Measurements from ENCODE around the gene GZMB.
"Not testable (repeated sequence)": the region's sequence is repeated elsewhere in the genome, so short reads cannot be mapped to it uniquely, and the experiment has no call there.

GZMB gene, protein sequence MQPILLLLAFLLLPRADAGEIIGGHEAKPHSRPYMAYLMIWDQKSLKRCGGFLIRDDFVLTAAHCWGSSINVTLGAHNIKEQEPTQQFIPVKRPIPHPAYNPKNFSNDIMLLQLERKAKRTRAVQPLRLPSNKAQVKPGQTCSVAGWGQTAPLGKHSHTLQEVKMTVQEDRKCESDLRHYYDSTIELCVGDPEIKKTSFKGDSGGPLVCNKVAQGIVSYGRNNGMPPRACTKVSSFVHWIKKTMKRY

DNA sequence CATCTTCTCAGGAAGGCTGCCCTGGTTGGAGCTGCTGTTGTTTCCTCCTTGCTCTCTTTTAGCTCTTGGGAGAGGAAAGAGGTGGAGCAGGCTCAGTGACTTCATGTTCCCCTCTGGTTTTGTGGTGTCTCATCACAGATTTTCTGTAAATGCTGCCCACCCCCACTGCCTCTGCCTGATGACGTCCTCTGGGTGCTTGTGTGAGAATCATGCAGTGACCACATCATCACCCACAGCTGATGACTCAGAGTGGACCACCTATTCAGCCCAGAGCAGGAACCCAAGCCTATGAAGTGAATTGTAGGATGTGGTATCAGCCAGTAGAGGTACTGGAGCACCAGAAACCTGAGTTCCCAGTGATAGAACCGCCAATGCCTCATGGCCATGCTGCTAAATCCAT lies at the start of gene GZMB:
GZMB (minus strand) TSS at position 33 of the 400 bp plus-strand sequence; CDS start at position 3, 30 bp downstream.
- DNase-seq, result peak; percentile 81

DNA sequence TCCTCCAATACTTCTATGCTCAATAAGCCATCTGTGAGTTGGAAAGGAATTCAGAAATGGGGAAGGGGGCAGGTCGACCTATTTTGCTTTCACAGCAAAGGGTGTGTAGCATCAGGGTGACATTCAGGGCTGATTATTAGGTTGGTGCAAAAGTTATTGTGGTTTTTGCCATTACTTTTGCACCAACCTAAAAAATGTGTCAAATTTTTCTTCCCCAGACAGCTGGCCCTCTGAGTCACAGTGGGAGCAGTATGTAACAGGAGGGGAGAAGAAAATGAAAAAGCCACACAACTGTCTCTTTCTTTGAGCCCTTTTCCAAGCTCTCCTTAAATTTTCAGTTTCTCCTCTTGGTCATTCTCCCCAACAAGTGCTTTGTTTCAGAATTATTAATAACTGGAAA lies 47.1 kb upstream of the GZMB start:
- DNase-seq, result no peak

DNA sequence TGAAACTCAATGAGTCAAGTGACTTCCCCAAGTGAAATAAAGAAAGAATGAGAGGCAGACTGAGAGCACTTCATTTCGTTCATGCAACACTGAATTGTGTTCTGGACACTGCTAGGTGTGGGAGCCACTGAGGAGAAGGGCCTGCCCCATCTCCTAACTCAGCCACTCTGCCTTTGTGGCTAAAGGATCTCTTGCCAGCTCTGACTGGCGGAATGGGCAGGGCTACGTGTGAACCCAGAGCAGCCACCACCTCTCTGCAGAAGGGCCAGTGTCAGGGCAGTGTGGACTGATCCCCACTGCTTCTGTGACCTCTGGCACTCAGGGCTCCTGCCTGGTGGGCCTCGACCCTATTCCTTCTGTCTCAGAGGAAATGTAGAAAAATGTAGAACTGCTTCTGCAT lies 46.5 kb upstream of the GZMB start:
- DNase-seq, result no peak

DNA sequence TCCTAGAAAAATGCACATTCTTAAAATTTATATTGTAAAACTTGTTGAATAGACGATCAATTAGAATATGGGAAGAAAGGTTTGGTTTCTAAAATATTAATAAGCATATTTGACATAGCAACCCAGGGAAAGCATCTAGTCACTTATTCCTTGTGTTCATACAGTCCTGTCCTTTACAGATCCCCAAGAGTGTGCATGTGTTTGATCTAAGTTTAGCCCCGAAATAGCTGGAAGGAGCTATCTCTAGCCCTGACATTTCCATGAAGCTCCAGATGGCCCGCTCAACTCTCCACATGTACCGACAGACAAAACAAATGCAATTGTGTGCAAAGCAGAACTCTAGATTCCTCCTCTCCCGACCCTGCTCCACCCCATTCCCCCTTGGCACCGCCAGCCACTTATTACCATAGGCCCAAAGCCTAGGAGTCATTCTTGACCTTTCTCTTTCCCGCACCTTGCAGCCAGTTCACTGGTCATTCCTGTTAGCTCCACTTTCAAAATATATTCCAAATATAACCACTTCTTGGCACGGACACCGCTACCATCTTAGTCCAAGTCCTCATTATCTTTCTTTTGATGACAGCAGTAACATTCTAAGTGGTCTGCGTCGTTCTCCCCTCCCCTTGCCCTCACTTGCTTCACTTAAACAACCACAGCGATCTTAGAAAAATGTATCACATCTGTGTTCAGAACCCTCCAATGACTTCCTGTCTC lies 45.4 kb upstream of the GZMB start:
- DNase-seq, result peak; percentile 38

DNA sequence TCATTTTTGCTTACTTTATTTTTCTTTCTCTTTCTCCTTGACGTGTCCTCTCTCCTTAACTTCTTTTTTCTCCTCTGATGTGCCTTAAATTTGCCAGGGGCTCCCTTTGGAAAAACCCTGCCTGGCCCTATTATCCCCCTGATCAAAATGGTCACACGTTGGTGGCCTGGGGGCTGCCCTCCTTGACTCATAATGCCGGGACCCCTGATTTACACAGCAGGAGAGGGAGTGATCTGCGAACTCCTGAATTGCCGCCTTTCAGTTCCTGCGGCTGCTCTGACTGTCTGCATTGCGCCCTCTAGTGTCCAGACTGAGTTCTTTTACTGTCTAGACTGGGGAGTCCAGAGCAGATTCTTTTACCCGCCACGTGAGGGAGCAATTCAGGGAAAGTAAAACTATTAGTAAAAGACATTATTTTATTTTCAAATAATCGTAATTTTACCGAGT lies 44.8 kb upstream of the GZMB start:
- peak; percentile 91 for DNase-seq

DNA sequence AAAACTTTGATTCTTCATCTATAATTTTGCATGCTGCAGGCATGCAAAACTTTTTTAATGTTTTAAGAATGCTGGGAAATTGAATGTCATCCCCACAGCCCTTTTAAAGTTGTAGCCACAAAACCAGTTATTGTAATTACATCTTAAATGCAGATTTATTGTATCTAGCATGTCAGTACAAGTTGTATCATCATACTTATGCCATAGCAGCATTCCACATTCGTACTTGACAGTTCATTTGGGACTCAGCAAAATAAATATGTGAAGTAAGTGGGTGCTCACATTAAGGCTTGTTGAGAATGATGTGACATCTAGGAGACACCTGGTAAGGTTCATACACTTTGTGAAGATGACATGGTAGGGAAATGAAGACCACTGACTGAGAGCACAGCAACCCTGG lies 44.0 kb upstream of the GZMB start:
- DNase-seq, result no peak

DNA sequence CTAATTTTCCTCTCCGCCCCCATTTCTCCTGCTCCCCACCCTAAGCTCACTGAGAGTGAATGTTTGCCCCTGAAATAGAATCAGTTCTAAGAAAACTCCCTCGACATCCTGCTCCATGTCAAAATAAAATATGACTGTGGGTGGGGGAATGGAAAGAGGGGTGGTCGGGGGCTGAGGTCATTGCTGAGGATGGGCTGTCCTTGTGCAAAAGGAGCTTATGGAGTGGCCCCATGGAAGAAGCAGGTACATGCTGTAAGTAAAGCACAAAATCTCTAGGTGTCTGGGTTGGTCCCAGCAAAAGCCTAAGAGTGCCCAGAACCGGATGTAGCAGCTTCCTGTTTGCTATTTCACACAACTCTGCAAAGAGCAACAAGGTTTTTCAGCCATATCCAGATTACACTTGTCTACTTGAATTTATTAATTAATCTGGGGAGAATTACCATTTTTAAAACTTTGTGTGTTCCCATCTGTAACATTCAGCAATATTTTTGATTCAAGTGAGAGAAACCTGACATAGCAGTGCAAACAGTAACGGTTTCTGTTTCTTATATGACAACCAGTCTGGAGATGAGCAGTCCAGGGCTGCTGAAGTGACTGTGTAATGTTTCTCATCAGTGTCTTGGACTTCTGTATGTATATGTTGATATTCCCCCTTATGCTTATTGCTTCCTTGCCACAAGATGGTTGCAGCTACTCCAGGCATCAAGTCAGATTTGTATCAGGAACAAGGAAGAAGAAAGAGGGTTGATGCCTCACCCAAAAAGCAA lies 40.4 kb upstream of the GZMB start:
- DNase-seq, result peak; percentile 65

DNA sequence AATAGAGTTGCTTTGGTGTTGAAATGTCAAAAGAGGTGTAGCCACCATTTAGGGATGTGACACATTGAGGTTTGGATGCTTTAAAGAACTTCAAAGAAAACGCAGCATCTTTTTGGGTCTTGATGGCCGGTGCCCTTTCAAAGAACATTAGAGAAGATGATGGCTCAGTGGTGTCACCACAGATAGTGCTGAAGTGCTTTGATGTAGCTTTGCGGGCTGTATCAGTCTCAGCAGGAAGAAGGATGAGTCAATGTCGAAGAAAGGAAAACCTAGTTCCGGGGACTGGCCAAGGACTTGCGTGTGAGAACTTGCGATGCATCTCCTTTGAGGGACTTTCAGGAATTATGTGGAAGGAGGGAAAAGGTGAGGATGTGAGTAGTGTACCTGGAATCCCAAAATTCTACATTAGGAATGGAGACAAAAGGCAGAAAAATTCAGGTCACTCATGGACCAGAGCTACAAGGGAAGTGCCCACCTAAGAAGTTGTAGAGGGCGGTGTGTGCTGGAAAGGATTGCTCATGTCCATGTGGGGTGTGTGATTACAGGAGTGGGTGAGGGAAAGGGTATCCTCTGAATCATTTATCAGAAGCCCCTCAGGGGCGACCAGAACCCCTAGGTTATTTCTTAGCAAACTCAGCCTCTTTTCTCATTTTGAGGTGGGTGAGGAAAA lies 39.7 kb upstream of the GZMB start:
- peak; percentile 84 for DNase-seq

DNA sequence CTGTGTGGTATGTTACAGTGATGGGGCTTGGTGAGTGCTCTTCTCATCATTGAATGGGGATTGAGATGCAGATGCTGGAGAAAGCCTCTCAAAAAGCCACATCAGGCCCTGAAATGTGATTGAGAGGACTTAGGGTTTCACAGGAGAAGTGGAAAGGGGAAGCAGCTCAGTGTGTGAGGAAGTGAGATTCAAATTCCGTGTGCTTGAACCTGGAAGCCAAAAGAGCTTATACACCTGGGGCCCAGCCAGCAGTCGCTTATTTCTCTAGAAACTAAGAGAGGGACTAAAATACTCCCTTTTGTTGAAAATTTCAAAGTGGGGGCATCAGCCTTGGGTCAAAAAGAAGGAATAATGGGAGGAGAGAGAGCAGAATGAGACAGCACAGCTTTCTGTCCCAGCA lies 39.1 kb upstream of the GZMB start:
- DNase-seq, result no peak

DNA sequence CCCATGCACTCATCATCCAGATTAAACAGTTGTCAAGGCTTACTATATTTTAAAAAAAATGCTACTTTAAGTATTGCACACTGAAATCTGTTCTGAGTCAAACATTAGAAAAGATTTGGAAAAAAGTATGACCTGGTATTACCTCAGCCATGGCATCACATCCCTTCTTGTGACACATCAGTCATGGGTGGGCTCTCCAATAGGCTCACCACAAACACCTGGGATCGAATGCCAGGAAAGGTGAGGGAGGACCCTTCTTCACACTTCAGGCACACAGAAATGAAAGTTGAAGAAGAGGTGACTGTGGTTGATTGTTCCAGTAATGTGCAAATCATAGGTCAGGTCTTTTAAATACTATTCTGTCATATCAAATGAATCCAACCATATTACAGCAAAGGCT lies 36.6 kb upstream of the GZMB start:
- DNase-seq, result peak; percentile 36

DNA sequence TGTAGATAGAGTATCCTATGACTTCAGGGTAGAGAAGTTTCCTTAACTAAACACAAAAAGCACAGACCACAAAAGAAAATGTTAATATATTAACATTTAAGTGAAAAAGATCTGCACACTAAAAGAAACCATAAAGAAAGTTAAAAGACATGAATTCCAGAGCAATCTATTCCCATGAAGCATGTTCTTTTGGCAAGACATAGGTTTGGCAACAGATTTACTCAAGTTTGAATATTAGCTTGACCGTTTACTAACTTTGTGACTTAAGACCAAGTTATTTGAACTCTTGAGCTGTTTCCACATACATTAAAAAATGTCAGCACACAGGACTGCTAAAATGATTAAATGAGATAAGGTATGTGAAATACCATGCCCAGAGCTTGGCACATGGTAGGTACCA lies 35.7 kb upstream of the GZMB start:
- no peak for DNase-seq

DNA sequence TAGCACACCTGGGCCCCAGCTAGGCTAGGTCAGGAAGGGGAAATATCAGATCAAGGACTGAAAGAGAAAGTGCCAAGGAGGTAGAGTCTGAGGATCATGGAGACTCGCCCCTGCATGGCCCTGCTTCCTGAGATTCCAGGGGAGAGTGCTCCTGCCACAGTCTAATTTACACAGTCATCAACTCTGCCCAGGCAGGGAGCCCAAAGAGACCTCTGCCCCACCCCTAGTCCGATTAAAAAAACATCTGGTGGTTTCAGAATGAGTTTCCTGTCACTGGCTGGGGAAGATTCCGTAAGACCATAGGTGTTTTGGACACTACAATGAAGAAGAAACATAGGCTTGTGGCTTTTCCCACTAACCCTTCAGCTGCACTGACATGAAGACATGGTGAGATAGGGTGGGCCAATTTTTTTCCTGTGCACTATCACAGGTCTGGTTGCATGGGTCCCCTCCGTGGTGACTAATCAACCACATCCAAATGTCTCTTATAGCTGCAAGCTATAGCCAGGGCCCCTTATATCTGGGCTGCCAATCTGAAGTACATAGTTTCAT lies 31.5 kb upstream of the GZMB start:
- DNase-seq, result peak; percentile 45

DNA sequence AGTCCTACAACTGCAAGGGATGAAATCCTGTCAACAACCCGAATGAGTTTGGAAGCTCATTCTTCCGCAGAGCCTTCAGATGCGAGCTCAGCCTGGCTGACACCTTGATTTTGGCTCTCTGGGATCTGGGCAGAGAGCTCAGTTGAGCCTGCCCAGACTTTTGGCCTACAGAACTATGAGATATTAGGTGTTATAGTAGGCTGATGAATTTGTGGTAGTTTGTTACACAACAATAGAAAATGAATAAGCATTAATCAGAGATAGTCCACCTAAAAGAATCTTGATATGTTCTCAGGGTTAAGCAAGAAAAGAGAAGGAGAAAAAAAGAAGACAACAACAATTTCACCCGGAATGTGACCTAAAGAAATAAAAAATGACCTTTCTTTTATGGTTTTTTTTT lies 30.4 kb upstream of the GZMB start:
- DNase-seq, result no peak

DNA sequence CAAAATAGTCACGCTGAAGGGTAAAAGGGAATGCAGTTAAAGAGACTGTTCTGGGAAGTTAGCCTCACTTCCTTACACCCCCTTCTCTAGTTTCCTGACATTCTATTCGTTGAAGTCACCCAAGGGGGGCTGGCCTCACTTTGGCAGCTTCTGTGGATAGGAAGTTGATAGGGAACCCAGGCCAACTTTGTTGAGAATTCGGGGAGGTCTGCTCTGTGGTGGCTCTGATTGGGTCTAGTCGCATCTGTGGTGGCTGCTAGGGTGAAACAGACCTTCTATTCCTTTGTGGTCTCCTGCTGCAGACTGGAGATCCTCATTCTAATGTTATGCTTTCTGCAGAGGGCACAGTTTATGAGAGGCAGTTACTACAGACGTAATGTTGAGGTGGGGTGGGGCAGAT lies 28.8 kb upstream of the GZMB start:
- no peak for DNase-seq

DNA sequence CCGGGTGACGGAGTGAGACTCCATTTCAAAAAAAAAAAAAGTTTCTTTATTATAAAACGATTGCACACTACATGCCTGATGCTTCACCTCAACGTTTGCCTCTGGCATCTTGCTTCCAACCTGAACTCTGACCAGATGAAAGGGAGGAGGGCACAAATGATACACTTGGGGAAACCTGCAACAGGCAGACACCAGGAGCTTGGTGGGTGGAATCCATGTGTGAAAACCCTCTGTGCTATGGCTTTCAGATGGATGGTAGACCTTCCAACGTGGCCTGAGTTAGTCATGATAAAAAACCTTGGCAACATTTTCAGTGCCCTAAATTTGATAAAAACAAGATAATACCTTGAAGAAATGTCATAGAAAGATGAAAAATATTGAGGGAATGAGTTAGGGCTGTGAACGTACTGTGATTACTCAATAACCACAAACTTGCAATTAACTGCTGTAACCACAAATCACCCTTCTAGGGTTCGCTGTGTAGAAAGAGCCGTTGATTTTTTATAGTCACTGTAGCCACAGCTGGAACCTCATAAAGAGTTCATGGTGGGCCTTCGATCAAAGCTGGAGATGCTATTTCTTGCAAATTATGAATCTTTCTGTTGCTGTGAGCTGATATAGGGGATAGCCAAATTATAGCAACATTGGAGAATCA lies 26.1 kb upstream of the GZMB start:
- DNase-seq, result peak; percentile 28

DNA sequence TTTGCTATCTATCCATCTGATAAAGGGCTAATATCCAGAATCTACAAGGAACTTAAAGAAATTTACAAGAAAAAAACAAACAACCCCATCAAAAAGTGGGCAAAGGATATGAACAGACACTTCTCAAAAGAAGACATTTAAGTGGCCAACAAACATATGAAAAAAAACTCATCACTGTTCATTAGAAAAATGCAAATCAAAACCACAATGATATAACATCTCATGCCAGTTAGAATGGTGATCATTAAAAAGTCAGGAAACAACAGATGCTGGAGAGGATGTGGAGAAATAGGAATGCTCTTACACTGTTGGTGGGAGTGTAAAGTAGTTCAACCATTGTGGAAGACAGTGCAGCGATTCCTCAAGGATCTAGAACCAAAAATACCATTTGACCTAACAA lies 14.4 kb upstream of the GZMB start:
- DNase-seq, result not testable (repeated sequence)

DNA sequence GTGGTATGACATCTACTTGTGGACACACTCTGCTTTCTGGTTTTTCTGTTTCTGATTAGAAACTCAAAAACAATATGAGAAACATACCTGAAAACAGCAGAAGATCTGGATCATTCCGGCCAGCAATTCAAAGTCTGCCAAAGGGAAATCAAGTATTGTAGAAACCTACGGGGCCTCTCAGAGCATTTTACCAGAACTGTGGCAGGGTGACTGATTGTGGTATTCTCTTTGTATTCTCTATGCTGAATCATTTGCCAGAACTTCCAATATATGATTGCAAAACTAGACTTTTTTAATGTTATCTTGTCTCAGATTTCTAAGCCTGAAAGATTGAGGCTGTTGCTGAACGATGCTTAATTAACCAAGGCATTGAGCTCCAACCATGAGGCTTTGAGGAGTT lies 5.9 kb upstream of the GZMB start:
- no peak for DNase-seq

DNA sequence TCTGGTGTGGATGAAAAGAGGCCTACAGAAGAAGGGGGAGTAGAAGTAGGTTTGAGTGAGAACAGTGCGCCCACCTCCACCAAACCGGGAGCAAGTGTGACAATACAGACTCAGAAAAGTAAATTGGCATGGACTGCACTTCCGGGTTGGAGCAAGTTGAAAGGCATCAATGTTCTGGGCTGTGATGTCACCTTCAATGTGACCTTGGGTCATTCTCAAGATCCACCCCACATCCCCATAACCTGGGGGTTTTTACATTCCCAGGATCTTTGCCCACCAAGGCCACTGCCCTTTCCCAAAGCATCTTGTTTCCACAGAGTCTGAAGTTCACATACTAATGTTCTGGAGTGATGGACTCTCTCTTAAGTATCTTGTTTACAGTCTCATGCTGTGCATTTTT lies 5.3 kb upstream of the GZMB start:
- no peak for DNase-seq

DNA sequence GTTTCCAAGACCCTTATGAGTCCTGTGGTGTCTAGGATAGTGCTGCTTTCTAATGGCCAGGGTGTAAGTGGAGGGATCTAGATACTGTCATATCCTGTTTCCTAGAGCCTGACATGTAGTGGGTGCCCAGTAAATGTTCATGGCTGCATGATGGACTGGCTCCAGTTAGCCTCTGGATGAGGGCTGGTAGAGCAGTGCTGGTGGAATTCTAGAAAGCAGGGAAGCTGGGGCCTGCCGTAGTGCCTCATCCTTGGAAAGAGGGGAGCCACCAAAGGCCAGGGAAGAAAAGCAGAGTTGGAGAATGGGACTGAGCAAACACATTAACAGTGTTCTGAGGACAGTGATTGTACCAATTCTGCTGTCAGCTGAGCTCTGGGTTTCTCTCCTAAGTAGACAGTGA lies 637 bp downstream of the GZMB start:
- no peak for DNase-seq

DNA sequence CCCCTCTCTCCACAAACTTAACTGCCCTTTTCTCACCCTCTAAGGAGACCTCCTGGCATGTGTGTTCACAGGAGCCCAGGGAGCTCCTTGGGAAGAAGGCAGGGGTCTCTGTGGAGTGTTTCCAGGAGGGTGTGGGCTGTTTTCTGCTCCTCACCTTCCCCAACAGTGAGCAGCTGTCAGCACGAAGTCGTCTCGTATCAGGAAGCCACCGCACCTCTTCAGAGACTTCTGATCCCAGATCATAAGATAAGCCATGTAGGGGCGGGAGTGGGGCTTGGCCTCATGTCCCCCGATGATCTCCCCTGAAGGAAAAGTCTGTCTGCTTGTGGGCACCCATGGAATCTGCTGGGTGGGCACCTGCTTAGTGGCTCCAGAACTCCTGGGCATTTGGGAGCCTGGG lies 1.2 kb downstream of the GZMB start:
- DNase-seq, result no peak

DNA sequence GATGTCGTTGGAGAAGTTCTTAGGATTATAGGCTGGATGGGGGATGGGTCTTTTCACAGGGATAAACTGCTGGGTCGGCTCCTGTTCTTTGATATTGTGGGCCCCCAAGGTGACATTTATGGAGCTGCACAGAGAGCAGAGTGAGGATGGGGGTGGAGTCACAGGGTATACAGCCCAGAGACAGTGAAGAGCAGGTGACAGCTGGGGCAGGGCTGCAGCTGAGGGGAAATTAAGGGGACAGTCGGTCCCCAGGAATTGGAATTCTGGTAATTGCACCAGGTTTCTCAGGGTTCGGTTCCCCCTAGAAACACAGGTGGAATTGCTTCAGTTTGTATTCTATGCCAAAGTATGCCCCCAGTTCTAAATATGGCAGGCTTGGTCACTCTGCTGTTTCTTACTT lies 1.7 kb downstream of the GZMB start:
- DNase-seq, result no peak

DNA sequence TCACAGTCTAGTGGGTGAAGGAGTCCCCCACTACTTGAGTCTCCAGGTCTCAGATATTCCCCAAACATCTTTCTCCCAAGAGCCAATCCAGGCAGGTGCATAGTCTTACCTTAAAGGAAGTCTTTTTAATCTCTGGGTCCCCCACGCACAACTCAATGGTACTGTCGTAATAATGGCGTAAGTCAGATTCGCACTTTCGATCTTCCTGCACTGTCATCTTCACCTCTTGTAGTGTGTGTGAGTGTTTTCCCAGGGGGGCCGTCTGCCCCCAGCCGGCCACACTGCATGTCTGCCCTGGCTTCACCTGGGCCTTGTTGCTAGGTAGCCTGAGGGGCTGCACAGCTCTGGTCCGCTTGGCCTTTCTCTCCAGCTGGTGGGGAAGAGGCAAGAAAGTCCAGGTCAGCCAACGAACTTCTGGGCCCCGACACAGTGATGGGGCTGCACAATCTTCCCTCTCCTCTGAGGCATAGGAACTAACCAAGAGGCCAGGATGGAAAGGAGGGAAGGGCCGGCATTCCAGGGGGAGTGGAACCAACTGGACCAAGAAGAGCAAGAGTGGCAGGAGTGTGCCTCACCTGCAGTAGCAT lies 2.1 kb downstream of the GZMB start:
- DNase-seq, result peak; percentile 21
